Kasumi-1 (cell line): ENCODE data around the gene LCK.
"Not testable (repeated sequence)": the region's sequence is repeated elsewhere in the genome, so short reads cannot be mapped to it uniquely, and the experiment has no call there.

Experiments
- DNase-seq, 2 experiments: peaks; one replicate each; lab custom pipeline; 2025; lab: John Stamatoyannopoulos, UW

Gene LCK

GRCh38 chr1:32274646-32275340, 23.7 kb downstream of the LCK start:
- DNase-seq, result no peak

GRCh38 chr1:32275424-32275823, 24.4 kb downstream of the LCK start:
- DNase-seq, result no peak

- DNase-seq, result no peak
Measured at GRCh38 chr1:32276032-32276782, 25.1 kb downstream of the LCK start.

GRCh38 chr1:32284777-32285176, 33.7 kb downstream of the LCK start:
- not testable (repeated sequence) for DNase-seq

GRCh38 chr1:32285658-32286057, 34.6 kb downstream of the LCK start:
- no peak for DNase-seq

GRCh38 chr1:32286763-32287162, 35.7 kb downstream of the LCK start:
- no peak for DNase-seq

GRCh38 chr1:32289256-32289655, 38.2 kb downstream of the LCK start:
- no peak for DNase-seq

GRCh38 chr1:32291145-32291707, 40.2 kb downstream of the LCK start:
- no peak for DNase-seq

GRCh38 chr1:32291708-32292538, 40.9 kb downstream of the LCK start, which contains the start of gene HDAC1:
Gene HDAC1 (plus strand): TSS chr1:32292083. CDS start chr1:32292170, 87 bp downstream.
- DNase-seq, result peak; percentile 95 to 96

GRCh38 chr1:32298211-32298610, 47.1 kb downstream of the LCK start:
- not testable (repeated sequence) for DNase-seq

- no peak for DNase-seq
Measured at GRCh38 chr1:32299327-32299726, 48.3 kb downstream of the LCK start.

- no peak for DNase-seq
Measured at GRCh38 chr1:32303358-32303757, 52.3 kb downstream of the LCK start.

- no peak for DNase-seq
Measured at GRCh38 chr1:32303997-32304622, 53.0 kb downstream of the LCK start.

- DNase-seq, result no peak
Measured at GRCh38 chr1:32305310-32305709, 54.2 kb downstream of the LCK start.

GRCh38 chr1:32307324-32307723, 56.3 kb downstream of the LCK start:
- DNase-seq, result no peak

GRCh38 chr1:32309960-32310359, 58.9 kb downstream of the LCK start:
- DNase-seq, result no peak

GRCh38 chr1:32311709-32312393, 60.8 kb downstream of the LCK start:
- DNase-seq, result no peak

GRCh38 chr1:32316903-32317277, 65.8 kb downstream of the LCK start:
- DNase-seq, result no peak

- no peak for DNase-seq
Measured at GRCh38 chr1:32318127-32318869, 67.2 kb downstream of the LCK start.

- DNase-seq, result peak in 1 of 2 experiments; percentile 11
Measured at GRCh38 chr1:32321712-32322291, 70.7 kb downstream of the LCK start.
